HG03108 (cell line): Measurements from ENCODE around the gene ATP13A2.

Experiments
- ATAC-seq: cut with Tn5 transposase; IDR thresholded peaks from one replicate; pipeline ENCODE4 v1.9.1; 2021; ENCODE audit warnings: moderate library complexity; ENCODE audit not compliant: unreplicated experiment

The ATP13A2 gene

GRCh38 chr1:17011439-17012307 is at the start of gene ATP13A2:
ATP13A2 (minus strand) TSS chr1:17011928; CDS start chr1:17011738, 190 bp downstream.
- peak; percentile 94 for ATAC-seq

- ATAC-seq = no peak
These were observed 49.8 kb upstream of the ATP13A2 start for GRCh38 chr1:17061486-17061885.

- no peak for ATAC-seq
These were observed 48.6 kb upstream of the ATP13A2 start for GRCh38 chr1:17060306-17060749.

GRCh38 chr1:17059391-17060305 is 47.9 kb upstream of the ATP13A2 start:
- ATAC-seq = no peak

GRCh38 chr1:17056551-17056950 is 44.8 kb upstream of the ATP13A2 start:
- ATAC-seq = no peak

GRCh38 chr1:17055801-17056200 is 44.1 kb upstream of the ATP13A2 start:
- ATAC-seq = no peak

- peak; percentile 98 for ATAC-seq
These were observed 42.1 kb upstream of the ATP13A2 start, which contains the start of gene SDHB for GRCh38 chr1:17053685-17054410. SDHB (minus strand) TSS chr1:17054032; CDS start chr1:17054019, 13 bp downstream.

GRCh38 chr1:17053086-17053684 is 41.5 kb upstream of the ATP13A2 start:
- no peak for ATAC-seq

GRCh38 chr1:17052641-17053040 is 40.9 kb upstream of the ATP13A2 start:
- ATAC-seq = no peak

- no peak for ATAC-seq
These were observed 40.3 kb upstream of the ATP13A2 start for GRCh38 chr1:17052038-17052437.

GRCh38 chr1:17047924-17048323 is 36.2 kb upstream of the ATP13A2 start:
- ATAC-seq = no peak

- ATAC-seq = no peak
These were observed 34.6 kb upstream of the ATP13A2 start for GRCh38 chr1:17046334-17046657.

GRCh38 chr1:17045634-17046333 is 34.1 kb upstream of the ATP13A2 start:
- no peak for ATAC-seq

- no peak for ATAC-seq
These were observed 33.4 kb upstream of the ATP13A2 start for GRCh38 chr1:17045150-17045549.

- ATAC-seq = no peak
These were observed 31.9 kb upstream of the ATP13A2 start for GRCh38 chr1:17043676-17044075.

- ATAC-seq = no peak
These were observed 28.4 kb upstream of the ATP13A2 start for GRCh38 chr1:17040135-17040534.

GRCh38 chr1:17039522-17039921 is 27.8 kb upstream of the ATP13A2 start:
- ATAC-seq = no peak

GRCh38 chr1:17033481-17033880 is 21.8 kb upstream of the ATP13A2 start:
- ATAC-seq = no peak

GRCh38 chr1:17032741-17033140 is 21.0 kb upstream of the ATP13A2 start:
- ATAC-seq = no peak

GRCh38 chr1:17031436-17031835 is 19.7 kb upstream of the ATP13A2 start:
- no peak for ATAC-seq
